Subcutaneous adipose tissue (tissue), 4 donors: Measurements from ENCODE around the gene TMCC1. TPM values are rescaled to one million over a fixed set of nuclear protein-coding genes. Genes with fewer than 3 reads are reported as not detected.

Experiments used
- total RNA-seq, 4 donors: library from RNA; depleted of rRNA; stranded (reverse); fragments of >200 nt; gene quantifications; one replicate each; pipeline ENCODE4 v1.1.0, GENCODE V29; 2016
- TF ChIP-seq, protein P1 (sequence below): fragments of 450-650 bp; IDR thresholded peaks from one replicate; pipeline ENCODE4 v1.5.1; 2016; ENCODE audit warnings: low read depth, mild to moderate bottlenecking, control low read depth, antibody characterized with exemption, moderate library complexity

TMCC1 gene
- total RNA-seq, 4 donors from 2014 or later: 24.0 to 31.5 (median 28.4) TPM

DNA sequence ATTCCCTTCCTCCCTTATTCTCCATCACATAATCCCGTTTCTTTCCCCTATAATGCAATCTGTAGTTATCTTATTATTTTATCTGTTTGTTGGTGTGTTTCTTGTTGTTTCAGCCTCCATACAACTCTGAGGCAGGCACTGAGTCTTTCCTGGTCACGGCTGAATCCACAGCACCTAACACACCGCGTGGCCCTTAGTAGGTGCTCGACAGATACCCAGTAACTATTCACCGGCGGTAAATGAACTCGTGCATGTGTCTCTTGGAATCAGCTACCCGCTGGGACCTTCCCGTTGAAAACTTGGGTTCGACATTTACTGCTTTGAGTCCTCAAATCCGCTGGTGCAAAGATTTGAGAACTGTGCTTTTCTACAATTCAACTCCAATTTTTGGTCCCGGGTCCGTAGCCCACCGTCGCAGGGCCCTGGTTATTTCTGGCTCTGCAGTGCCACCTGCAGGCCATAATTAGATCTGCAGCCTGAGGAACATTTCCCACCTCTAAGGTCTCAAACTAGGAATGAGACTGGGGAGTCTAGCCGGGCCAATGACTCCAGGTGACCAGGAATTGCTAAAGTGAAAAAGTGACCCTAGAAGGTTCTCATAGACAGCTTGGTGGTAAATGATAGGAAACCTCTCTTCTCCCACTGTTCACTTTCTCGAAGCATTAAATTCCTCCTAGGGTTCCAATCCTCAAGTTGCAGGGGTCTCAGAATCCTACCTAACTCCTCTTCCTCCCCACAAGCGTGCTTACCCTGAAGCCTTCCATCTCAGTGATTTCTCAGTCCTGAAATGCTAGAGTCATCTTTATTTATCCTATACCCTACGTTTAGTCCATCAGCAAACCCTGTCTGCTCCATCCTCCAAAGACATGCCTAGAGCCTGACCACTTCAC is 41.0 kb upstream of the TMCC1 start:
- TF ChIP-seq, protein P1, sequence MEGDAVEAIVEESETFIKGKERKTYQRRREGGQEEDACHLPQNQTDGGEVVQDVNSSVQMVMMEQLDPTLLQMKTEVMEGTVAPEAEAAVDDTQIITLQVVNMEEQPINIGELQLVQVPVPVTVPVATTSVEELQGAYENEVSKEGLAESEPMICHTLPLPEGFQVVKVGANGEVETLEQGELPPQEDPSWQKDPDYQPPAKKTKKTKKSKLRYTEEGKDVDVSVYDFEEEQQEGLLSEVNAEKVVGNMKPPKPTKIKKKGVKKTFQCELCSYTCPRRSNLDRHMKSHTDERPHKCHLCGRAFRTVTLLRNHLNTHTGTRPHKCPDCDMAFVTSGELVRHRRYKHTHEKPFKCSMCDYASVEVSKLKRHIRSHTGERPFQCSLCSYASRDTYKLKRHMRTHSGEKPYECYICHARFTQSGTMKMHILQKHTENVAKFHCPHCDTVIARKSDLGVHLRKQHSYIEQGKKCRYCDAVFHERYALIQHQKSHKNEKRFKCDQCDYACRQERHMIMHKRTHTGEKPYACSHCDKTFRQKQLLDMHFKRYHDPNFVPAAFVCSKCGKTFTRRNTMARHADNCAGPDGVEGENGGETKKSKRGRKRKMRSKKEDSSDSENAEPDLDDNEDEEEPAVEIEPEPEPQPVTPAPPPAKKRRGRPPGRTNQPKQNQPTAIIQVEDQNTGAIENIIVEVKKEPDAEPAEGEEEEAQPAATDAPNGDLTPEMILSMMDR: no peak

DNA sequence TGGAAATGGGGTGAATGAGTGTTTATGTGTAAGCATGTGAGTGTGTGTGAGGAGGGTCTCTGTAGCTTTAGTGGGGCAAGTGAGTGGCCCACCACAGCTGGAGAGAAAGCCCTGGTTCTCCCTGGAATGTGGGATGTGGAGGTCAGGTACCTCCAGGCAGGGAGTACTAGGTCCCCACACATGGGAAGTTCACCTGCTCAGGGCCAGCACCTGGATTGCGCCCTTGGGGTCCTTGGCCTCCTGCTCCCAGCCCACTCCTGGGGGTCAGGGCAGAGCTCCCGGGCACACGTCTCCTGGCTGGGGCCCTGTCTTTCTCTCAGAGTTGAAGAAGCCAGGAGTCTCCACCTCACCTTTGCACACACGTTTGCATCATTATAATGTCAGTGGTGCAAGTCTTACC is 40.0 kb upstream of the TMCC1 start:
- TF ChIP-seq, protein P1: no peak

DNA sequence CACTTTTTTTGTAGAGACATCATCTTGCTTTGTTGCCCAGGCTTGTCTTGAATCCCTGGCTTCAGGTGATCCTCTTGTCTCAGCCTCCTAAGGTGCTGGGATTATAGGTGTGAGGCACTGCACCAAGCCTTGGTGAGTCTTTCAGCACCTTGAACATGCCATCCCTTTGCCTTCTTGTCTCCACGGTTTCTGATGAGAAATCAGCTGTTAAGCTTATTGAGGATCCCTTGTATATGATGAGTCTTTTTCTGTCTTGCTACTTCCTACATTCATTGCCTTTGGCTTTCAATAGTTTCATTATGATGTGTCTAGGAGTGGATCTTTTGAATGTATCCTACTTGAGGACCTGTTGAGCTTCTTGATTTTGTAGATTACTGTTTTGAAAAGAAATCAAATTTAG is 35.9 kb upstream of the TMCC1 start:
- TF ChIP-seq, protein P1: no peak

DNA sequence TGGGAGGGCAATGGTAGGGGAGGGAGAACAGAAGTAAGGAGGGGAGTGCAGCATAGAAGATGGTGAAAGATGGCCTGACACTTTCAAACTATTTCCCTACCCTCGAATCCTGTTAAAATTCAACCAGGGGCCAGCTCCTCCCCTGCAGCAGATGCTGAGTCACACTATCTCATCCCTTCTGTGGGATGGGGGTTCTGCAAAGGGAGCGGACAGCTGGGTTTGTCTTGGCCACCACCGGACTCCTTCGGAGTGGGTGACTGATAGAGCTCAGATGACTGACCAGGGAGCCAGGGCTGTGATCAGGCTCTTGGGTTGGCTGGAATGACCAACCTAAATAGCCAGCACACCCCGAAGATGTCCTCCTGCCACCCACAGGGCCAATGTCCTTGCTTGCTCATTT is 33.6 kb upstream of the TMCC1 start:
- TF ChIP-seq, protein P1: no peak

DNA sequence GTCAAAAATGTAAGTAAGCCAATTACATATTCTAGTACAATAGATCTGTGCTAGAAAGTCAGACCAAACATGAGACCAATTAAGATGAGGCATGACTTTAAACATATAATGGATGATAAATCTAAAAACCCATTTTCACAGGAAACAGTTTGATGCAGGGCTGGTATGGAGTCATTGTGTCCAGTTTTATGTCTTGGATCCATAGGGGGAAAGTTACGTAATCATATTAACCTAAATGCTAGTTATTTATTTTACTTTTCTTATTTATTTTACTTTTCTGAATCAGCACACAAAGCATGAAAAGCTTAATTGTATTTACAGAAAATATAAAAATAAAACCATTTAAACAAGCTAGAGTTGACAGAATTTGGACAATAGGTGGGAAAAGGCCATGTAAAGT is 26.3 kb upstream of the TMCC1 start:
- TF ChIP-seq, protein P1: no peak

DNA sequence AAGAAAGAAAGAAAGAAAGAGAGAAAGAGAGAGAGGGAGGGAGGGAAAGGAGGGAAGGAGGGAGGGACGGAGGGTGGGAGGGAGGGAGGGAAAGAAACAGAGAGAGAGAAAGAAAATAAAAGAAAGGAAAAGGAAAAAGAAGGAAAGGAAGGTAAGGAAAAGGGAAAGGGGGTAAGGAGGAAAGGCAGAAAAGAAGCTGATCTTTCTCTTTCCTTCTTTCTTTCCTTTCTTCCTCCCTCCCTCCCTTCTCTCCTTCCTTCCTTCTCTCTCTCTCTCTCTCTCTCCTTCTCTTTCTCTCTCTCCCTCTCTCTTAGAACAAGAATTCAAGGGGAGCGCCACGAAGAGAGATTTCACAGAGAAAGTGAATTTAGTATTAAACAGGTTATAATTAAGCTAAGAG is 25.8 kb upstream of the TMCC1 start:
- TF ChIP-seq, protein P1: no peak

DNA sequence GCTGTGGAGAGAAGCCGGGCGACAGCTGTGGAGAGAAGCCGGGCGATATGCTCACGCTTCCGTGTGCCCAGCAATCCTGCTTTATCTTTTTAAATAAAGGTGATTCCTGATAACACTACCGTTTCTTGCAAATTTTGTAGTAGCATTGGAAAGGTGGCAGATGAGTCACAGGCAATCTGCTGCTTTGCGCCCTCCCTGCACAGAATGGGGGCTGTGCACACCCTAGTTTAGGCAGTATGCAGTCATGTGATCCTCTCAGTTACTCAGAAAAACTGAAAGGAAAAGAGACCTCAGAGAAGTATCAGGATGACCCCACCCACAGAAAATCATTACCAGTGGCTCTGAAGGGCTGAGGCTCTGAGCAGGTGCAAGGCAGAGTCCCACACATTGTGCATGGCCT is 24.9 kb upstream of the TMCC1 start:
- TF ChIP-seq, protein P1: no peak
